Loucy (cell line): ENCODE data around the gene GALNT1.

Experiments
- EZH2phosphoT487 ChIP-seq: fragments of 200-600 bp; IDR thresholded peaks from 2 replicates; pipeline ENCODE4 v1.6.1; 2018; ENCODE audit warnings: antibody characterized with exemption, mild to moderate bottlenecking, moderate library complexity, borderline replicate concordance
- TF ChIP-seq, protein P1 (sequence below): fragments of 200-600 bp; sonication (generic); conservative IDR thresholded peaks from 2 replicates; pipeline ENCODE4 v1.5.1; 2014; ENCODE audit warnings: mild to moderate bottlenecking, antibody characterized with exemption, low read length

DNA sequence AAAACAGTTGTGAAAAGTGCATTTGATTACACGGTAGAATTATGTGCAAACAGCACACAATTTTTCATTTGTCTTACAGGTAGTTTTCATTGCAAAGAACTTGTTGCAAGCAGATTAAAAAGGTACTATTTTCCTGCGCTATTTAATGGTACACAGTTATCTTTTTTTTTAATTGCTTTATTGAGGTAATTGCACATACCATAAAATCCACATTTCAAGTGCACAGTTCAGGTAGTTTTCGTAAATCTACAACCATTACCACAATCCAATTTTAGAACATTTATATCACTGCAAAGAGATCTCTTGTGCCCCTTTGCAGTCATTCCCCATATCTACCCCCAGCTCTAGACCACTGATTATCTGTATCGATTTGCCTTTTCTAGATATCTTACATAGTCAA, 2.6 kb upstream of the GALNT1 start:
- TF ChIP-seq, protein P1, sequence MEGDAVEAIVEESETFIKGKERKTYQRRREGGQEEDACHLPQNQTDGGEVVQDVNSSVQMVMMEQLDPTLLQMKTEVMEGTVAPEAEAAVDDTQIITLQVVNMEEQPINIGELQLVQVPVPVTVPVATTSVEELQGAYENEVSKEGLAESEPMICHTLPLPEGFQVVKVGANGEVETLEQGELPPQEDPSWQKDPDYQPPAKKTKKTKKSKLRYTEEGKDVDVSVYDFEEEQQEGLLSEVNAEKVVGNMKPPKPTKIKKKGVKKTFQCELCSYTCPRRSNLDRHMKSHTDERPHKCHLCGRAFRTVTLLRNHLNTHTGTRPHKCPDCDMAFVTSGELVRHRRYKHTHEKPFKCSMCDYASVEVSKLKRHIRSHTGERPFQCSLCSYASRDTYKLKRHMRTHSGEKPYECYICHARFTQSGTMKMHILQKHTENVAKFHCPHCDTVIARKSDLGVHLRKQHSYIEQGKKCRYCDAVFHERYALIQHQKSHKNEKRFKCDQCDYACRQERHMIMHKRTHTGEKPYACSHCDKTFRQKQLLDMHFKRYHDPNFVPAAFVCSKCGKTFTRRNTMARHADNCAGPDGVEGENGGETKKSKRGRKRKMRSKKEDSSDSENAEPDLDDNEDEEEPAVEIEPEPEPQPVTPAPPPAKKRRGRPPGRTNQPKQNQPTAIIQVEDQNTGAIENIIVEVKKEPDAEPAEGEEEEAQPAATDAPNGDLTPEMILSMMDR = no peak
- TF ChIP-seq EZH2phosphoT487 = no peak
